ENCODE data around the gene SCRG1.

DNA sequence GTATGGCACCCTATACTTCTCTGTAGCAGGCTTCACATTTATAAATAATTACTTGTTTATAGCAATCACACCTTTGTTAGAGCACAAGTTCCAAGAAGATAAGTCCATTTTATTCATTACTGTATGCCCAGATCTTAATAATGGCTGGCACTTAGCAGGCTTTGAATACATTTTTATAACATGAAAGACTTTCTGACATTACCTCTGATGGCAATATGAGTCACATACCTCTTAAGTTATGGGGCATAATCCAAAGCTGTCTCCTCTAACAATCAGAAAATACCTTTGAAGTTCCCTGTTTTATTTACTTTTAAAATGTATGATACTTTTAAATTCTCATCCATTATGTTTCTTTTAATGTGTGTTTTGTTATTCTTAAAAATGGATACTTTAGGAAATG, 12.2 kb downstream of the SCRG1 start:
- TF ChIP-seq POLR2A (IDR thresholded peaks at IDR 0.05; ENCODE audit: low read length) (no peak), GATA1 (IDR thresholded peaks at IDR 0.05; ENCODE audit: low read depth, low read length) (no peak)

All from erythroblast (primary cell).